22Rv1 (cell line): Measurements from ENCODE around the gene UTP4.

ENCODE experiments used
- H3K27ac ChIP-seq: fragments of 450-650 bp; 2 replicates; pipeline ENCODE4 v1.5.1; 2017
- CTCF ChIP-seq: fragments of 450-650 bp; IDR thresholded peaks from 2 replicates; pipeline ENCODE4 v1.5.1; 2017; ENCODE audit warnings: mild to moderate bottlenecking
- ZFX ChIP-seq: fragments of 450-650 bp; IDR thresholded peaks from 2 replicates; pipeline ENCODE4 v1.6.1; 2017; ENCODE audit warnings: antibody characterized with exemption, borderline replicate concordance

The UTP4 gene

GRCh38 chr16:69186642-69187445, 54.4 kb downstream of the UTP4 start, which contains the start of gene SNTB2:
Gene SNTB2, plus strand, starts transcription at chr16:69187164. Its CDS starts 3 bp downstream, at chr16:69187167.
- TF ChIP-seq CTCF (no peak), ZFX (no peak)
- H3K27ac ChIP-seq: peak within 1 kb of the TSS; percentile 82

- TF ChIP-seq CTCF: no peak
- no peak for TF ChIP-seq ZFX
- H3K27ac ChIP-seq: peak overlapping the region; percentile 82
Measured at GRCh38 chr16:69187446-69188235, 55.2 kb downstream of the UTP4 start.

GRCh38 chr16:69188236-69188549, 55.7 kb downstream of the UTP4 start:
- no peak for TF ChIP-seq ZFX
- no peak for TF ChIP-seq CTCF
- H3K27ac ChIP-seq: peak overlapping the region; percentile 82

GRCh38 chr16:69188716-69189115, 56.3 kb downstream of the UTP4 start:
- no peak overlapping the region for H3K27ac ChIP-seq
- TF ChIP-seq CTCF (no peak), ZFX (no peak)

GRCh38 chr16:69190046-69190588, 57.7 kb downstream of the UTP4 start:
- TF ChIP-seq CTCF (no peak), ZFX (no peak)
- no peak overlapping the region for H3K27ac ChIP-seq

- H3K27ac ChIP-seq: no peak overlapping the region
- TF ChIP-seq CTCF (no peak), ZFX (no peak)
Measured at GRCh38 chr16:69190598-69190997, 58.1 kb downstream of the UTP4 start.
